SU-DHL-6 (cell line): ENCODE results near the gene VRK3.

Experiments used
- H2AFZ ChIP-seq: fragments of 200-600 bp; sonication (generic); 2 replicates; pipeline ENCODE4 v1.6.1; 2014; ENCODE audit warnings: low read depth, mild to moderate bottlenecking, moderate library complexity, mixed read lengths, antibody characterized with exemption, low read length; ENCODE audit not compliant: severe bottlenecking
- H3F3A ChIP-seq: fragments of 200-600 bp; shearing (Covaris generic); 2 replicates; pipeline ENCODE4 v1.6.0; 2016; ENCODE audit warnings: antibody characterized with exemption, mild to moderate bottlenecking; ENCODE audit not compliant: insufficient read depth
- H3K27ac ChIP-seq: fragments of 200-600 bp; sonication (generic); 2 replicates; pipeline ENCODE4 v1.5.1; 2016; ENCODE audit warnings: low read depth, mild to moderate bottlenecking, low read length, moderate library complexity, mixed read lengths
- H3K27me3 ChIP-seq: fragments of 200-600 bp; sonication (generic), shearing (Covaris generic); 2 replicates; pipeline ENCODE4 v1.6.0; 2014; ENCODE audit warnings: mild to moderate bottlenecking, low read length
- H3K36me3 ChIP-seq: fragments of 200-600 bp; sonication (generic); 2 replicates; pipeline ENCODE4 v1.6.1; 2014; ENCODE audit warnings: mild to moderate bottlenecking, low read length, mixed read lengths
- H3K4me2 ChIP-seq: fragments of 300-600, 200-600 bp; shearing (Covaris generic), sonication (generic); 2 replicates; pipeline ENCODE4 v1.6.0; 2014; ENCODE audit warnings: low read length, low read depth, mild to moderate bottlenecking; ENCODE audit not compliant: poor library complexity, severe bottlenecking
- H3K4me3 ChIP-seq: fragments of 200-600 bp; sonication (generic); 2 replicates; pipeline ENCODE4 v1.5.1; 2014; ENCODE audit warnings: antibody characterized with exemption, low read length, mild to moderate bottlenecking, mixed read lengths; ENCODE audit not compliant: insufficient read depth, poor library complexity, severe bottlenecking
- H3K79me2 ChIP-seq: fragments of 200-600 bp; sonication (generic); 2 replicates; pipeline ENCODE4 v1.6.1; 2014; ENCODE audit warnings: mild to moderate bottlenecking, low read length, moderate library complexity; ENCODE audit not compliant: insufficient read depth
- H3K9ac ChIP-seq: fragments of 200-600 bp; sonication (generic); 2 replicates; pipeline ENCODE4 v1.7.0; 2014; ENCODE audit warnings: mild to moderate bottlenecking, low read length
- H3K9me2 ChIP-seq: fragments of 200-600 bp; sonication (generic); replicated peaks from 2 replicates; pipeline ENCODE4 v1.6.1; 2014; ENCODE audit warnings: low read length; ENCODE audit not compliant: insufficient read depth
- H3K9me3 ChIP-seq: fragments of 200-600 bp; sonication (generic); 2 replicates; pipeline ENCODE4 v1.6.1; 2014; ENCODE audit warnings: low read length, mixed read lengths; ENCODE audit not compliant: insufficient read depth
- H4K20me1 ChIP-seq: fragments of 200-600 bp; sonication (generic); 2 replicates; pipeline ENCODE4 v1.6.1; 2014; ENCODE audit warnings: low read depth, mild to moderate bottlenecking, antibody characterized with exemption, low read length, moderate library complexity, mixed read lengths
- CTCF ChIP-seq: fragments of 200-600 bp; sonication (generic); IDR thresholded peaks from one replicate; pipeline ENCODE4 v1.5.1; 2017; ENCODE audit warnings: antibody characterized with exemption, mild to moderate bottlenecking, low read length, moderate library complexity; ENCODE audit not compliant: insufficient read depth, poor library complexity, severe bottlenecking
- EZH2phosphoT487 ChIP-seq: fragments of 200-600 bp; sonication (generic), shearing (Covaris generic); conservative IDR thresholded peaks from 2 replicates; pipeline ENCODE4 v1.6.1; 2018; ENCODE audit warnings: mild to moderate bottlenecking, antibody characterized with exemption, low read length, moderate library complexity, mixed read lengths

Gene VRK3

GRCh38 chr19:49940482-49940791, 84.7 kb downstream of the VRK3 start:
- Histone ChIP-seq H3K27ac (no peak overlapping the region), H3K4me3 (no peak overlapping the region), H3F3A (peaks cover 6% of the 10 kb centered on the region), H3K9me3 (no peaks in the 10 kb centered on the region), H3K36me3 (no peaks in the 10 kb centered on the region), H3K79me2 (no peaks in the 10 kb centered on the region), H3K4me2 (no peak overlapping the region), H4K20me1 (no peaks in the 10 kb centered on the region), H2AFZ (no peak overlapping the region), H3K27me3 (no peaks in the 10 kb centered on the region), H3K9me2 (no peaks in the 10 kb centered on the region), H3K9ac (no peak overlapping the region)
- TF ChIP-seq EZH2phosphoT487 (no peak), CTCF (no peak)

GRCh38 chr19:49939721-49940481, 85.3 kb downstream of the VRK3 start:
- Histone ChIP-seq H2AFZ (no peak overlapping the region), H3F3A (peaks cover 6% of the 10 kb centered on the region), H3K36me3 (no peaks in the 10 kb centered on the region), H3K9me2 (no peaks in the 10 kb centered on the region), H3K9me3 (no peaks in the 10 kb centered on the region), H3K9ac (no peak overlapping the region), H3K27me3 (no peaks in the 10 kb centered on the region), H3K79me2 (no peaks in the 10 kb centered on the region), H3K27ac (no peak overlapping the region), H4K20me1 (no peaks in the 10 kb centered on the region), H3K4me2 (no peak overlapping the region), H3K4me3 (no peak overlapping the region)
- TF ChIP-seq EZH2phosphoT487 (no peak), CTCF (no peak)

- no peak overlapping the region for H3K4me3 ChIP-seq
- peaks cover 6% of the 10 kb centered on the region for H3F3A ChIP-seq
- no peaks in the 10 kb centered on the region for H3K27me3 ChIP-seq
- H2AFZ ChIP-seq: no peak overlapping the region
- no peak for TF ChIP-seq CTCF
- H3K9ac ChIP-seq: no peak overlapping the region
- H3K9me2 ChIP-seq: no peaks in the 10 kb centered on the region
- H3K27ac ChIP-seq: no peak overlapping the region
- no peaks in the 10 kb centered on the region for H3K9me3 ChIP-seq
- no peaks in the 10 kb centered on the region for H4K20me1 ChIP-seq
- H3K79me2 ChIP-seq: no peaks in the 10 kb centered on the region
- no peak overlapping the region for H3K4me2 ChIP-seq
- no peaks in the 10 kb centered on the region for H3K36me3 ChIP-seq
These were observed 86.5 kb downstream of the VRK3 start for GRCh38 chr19:49938662-49939061.
